Loucy (cell line): ENCODE measurements around the gene SIGLEC10.

Experiments used
- H2AFZ ChIP-seq: fragments of 200-600 bp; sonication (generic); 2 replicates; pipeline ENCODE4 v1.6.0; 2016; ENCODE audit warnings: antibody characterized with exemption, mild to moderate bottlenecking, low read length, moderate library complexity
- H3F3A ChIP-seq: fragments of 200-600 bp; 2 replicates; pipeline ENCODE4 v1.6.0; 2016; ENCODE audit warnings: antibody characterized with exemption, low read depth, mild to moderate bottlenecking
- H3K27me3 ChIP-seq: fragments of 200-600 bp; sonication (generic); 2 replicates; pipeline ENCODE4 v1.6.1; 2014; ENCODE audit warnings: low read length, mild to moderate bottlenecking; ENCODE audit not compliant: insufficient read depth, poor library complexity, severe bottlenecking
- H3K36me3 ChIP-seq: fragments of 200-600 bp; sonication (generic); 2 replicates; pipeline ENCODE4 v1.6.1; 2016; ENCODE audit warnings: low read length; ENCODE audit not compliant: insufficient read depth
- H3K4me1 ChIP-seq: fragments of 200-600 bp; sonication (generic); 2 replicates; pipeline ENCODE4 v1.5.1; 2014; ENCODE audit warnings: low read length, mild to moderate bottlenecking; ENCODE audit not compliant: insufficient read depth, poor library complexity, severe bottlenecking
- H3K4me2 ChIP-seq: fragments of 200-600 bp; sonication (generic); 2 replicates; pipeline ENCODE4 v1.6.0; 2014; ENCODE audit warnings: antibody characterized with exemption, low read length, low read depth, mild to moderate bottlenecking; ENCODE audit not compliant: poor library complexity, severe bottlenecking
- H3K4me3 ChIP-seq: fragments of 200-600 bp; sonication (generic); 2 replicates; pipeline ENCODE4 v1.5.1; 2014; ENCODE audit warnings: low read length, mild to moderate bottlenecking, mixed read lengths; ENCODE audit not compliant: poor library complexity, severe bottlenecking
- H3K79me2 ChIP-seq: fragments of 200-600 bp; sonication (generic); 2 replicates; pipeline ENCODE4 v1.6.1; 2014; ENCODE audit warnings: low read length; ENCODE audit not compliant: insufficient read depth
- H3K9ac ChIP-seq: fragments of 200-600 bp; sonication (generic); 2 replicates; pipeline ENCODE4 v1.6.0; 2014; ENCODE audit warnings: mild to moderate bottlenecking, low read depth, low read length, moderate library complexity; ENCODE audit not compliant: poor library complexity, severe bottlenecking
- H3K9me2 ChIP-seq: fragments of 200-600 bp; sonication (generic); replicated peaks from 2 replicates; pipeline ENCODE4 v1.6.1; 2016; ENCODE audit warnings: low read depth, low read length, mixed read lengths
- H3K9me3 ChIP-seq: fragments of 200-600 bp; sonication (generic); 2 replicates; pipeline ENCODE4 v1.6.1; 2014; ENCODE audit warnings: mild to moderate bottlenecking, antibody characterized with exemption, low read length, low read depth; ENCODE audit not compliant: insufficient read depth
- H4K20me1 ChIP-seq: fragments of 200-600 bp; sonication (generic); 2 replicates; pipeline ENCODE4 v1.6.0; 2014; ENCODE audit warnings: antibody characterized with exemption, low read length, mild to moderate bottlenecking; ENCODE audit not compliant: insufficient read depth, poor library complexity, severe bottlenecking
- EZH2phosphoT487 ChIP-seq: fragments of 200-600 bp; IDR thresholded peaks from 2 replicates; pipeline ENCODE4 v1.6.1; 2018; ENCODE audit warnings: antibody characterized with exemption, mild to moderate bottlenecking, moderate library complexity, borderline replicate concordance
- TF ChIP-seq, protein P1 (sequence below): fragments of 200-600 bp; sonication (generic); conservative IDR thresholded peaks from 2 replicates; pipeline ENCODE4 v1.5.1; 2014; ENCODE audit warnings: mild to moderate bottlenecking, antibody characterized with exemption, low read length

SIGLEC10 gene

DNA sequence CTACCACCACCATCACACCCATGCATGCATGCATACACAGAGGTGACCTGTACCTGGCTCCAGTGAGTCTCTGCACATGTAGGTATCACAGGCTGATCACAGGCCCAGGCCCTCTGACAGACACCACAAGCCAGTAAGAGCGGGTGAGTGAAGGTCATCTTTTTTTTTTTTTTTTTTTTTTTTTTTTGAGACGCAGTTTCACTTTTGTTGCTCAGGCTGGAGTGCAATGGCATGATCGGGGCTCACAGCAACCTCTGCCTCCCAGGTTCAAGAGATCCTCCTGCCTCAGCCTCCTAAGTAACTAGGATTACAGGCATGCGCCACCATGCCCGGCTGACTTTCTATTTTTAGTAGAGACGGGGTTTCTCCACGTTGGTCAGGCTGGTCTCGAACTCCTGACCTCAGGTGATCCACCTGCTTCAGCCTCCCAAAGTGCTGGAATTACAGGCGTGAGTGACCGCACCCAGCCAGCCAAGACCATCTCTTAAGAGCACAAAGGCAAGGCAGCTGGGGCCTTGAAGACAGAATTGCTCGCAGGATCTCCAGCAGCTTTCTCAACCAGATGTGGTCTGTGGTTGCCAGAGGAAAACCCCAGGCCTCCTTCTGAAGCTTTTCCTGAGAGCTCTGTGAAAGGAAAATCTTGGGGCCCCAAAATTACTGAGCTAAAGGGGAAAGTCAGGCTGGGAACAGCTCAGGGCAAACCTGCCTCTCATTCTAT lies 41.8 kb downstream of the SIGLEC10 start:
- H3K27me3 ChIP-seq, result no peaks in the 10 kb centered on the region
- H3K9me2 ChIP-seq, result no peaks in the 10 kb centered on the region
- H3K79me2 ChIP-seq, result peaks cover 15% of the 10 kb centered on the region
- peaks cover 56% of the 10 kb centered on the region for H3K4me1 ChIP-seq
- H4K20me1 ChIP-seq, result no peaks in the 10 kb centered on the region
- TF ChIP-seq, protein P1, sequence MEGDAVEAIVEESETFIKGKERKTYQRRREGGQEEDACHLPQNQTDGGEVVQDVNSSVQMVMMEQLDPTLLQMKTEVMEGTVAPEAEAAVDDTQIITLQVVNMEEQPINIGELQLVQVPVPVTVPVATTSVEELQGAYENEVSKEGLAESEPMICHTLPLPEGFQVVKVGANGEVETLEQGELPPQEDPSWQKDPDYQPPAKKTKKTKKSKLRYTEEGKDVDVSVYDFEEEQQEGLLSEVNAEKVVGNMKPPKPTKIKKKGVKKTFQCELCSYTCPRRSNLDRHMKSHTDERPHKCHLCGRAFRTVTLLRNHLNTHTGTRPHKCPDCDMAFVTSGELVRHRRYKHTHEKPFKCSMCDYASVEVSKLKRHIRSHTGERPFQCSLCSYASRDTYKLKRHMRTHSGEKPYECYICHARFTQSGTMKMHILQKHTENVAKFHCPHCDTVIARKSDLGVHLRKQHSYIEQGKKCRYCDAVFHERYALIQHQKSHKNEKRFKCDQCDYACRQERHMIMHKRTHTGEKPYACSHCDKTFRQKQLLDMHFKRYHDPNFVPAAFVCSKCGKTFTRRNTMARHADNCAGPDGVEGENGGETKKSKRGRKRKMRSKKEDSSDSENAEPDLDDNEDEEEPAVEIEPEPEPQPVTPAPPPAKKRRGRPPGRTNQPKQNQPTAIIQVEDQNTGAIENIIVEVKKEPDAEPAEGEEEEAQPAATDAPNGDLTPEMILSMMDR, result no peak
- no peak for TF ChIP-seq EZH2phosphoT487
- H3K4me2 ChIP-seq, result peak overlapping the region; percentile 48
- peaks cover 12% of the 10 kb centered on the region for H3F3A ChIP-seq
- no peak overlapping the region for H2AFZ ChIP-seq
- H3K9ac ChIP-seq, result peak overlapping the region; percentile 21
- peak overlapping the region; percentile 19 for H3K4me3 ChIP-seq
- H3K36me3 ChIP-seq, result no peaks in the 10 kb centered on the region
- H3K9me3 ChIP-seq, result no peaks in the 10 kb centered on the region

DNA sequence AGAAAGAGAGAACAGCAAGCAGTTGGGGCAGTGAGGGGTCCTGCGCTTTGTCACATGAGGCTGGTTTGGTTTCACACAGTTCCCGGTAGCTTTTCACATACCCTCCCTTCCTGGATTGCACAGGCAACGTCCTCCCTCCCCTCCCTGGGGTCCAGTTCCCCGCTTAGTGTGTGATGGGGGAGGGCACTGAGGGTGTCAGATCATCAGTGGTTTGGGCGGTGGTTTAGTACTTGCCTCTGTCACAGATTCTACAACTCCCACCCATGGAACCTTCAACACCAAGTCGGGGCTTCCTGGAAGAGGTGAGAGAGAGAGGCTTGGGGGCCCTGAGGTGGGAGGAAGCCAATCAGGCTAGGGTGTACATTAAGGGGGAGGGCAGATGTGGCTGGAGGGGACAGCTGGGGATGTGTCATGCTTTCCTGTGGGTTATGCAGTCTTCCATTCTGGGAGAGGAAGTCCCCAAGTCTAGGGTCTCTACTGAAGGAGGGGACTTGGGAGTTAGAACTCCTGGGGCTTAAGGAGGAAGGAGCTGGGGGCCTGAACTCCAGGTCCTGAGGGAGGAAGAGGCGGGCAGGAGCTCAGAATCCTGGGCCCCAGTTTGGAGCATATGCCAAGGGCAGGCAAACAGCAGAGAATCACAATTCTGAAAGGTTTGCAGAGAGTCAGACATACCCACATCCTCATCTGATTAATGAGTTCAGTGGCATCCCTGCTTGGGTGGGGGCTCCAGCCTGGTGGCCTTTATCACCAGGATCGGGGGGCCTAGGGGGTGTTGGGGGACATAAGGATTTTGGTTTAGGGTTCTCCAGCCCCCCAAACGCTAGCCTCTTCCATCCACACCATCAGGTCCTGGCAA lies 44.6 kb downstream of the SIGLEC10 start, which contains the start of gene NKG7:
NKG7 (minus strand) TSS at position 6 of the 856 bp plus-strand sequence. CDS start 119 bp downstream, outside the sequence.
- Histone ChIP-seq H3K27me3 (no peaks in the 10 kb centered on the region), H3K4me3 (peak within 1 kb of the TSS; percentile 78), H4K20me1 (no peaks in the 10 kb centered on the region), H3K36me3 (no peaks in the 10 kb centered on the region), H3K9me3 (no peaks in the 10 kb centered on the region), H3K4me1 (peaks cover 70% of the 10 kb centered on the region), H3K9me2 (no peaks in the 10 kb centered on the region), H2AFZ (no peak within 1 kb of the TSS), H3F3A (peaks cover 12% of the 10 kb centered on the region), H3K79me2 (peaks cover 39% of the 10 kb centered on the region), H3K9ac (peak within 1 kb of the TSS; percentile 96), H3K4me2 (peak within 1 kb of the TSS; percentile 97)
- no peak for TF ChIP-seq EZH2phosphoT487
- TF ChIP-seq, protein P1, result no peak

- H3K9ac ChIP-seq, result peak overlapping the region; percentile 96
- TF ChIP-seq EZH2phosphoT487, result no peak
- TF ChIP-seq, protein P1, result no peak
- no peaks in the 10 kb centered on the region for H3K9me3 ChIP-seq
- H3K79me2 ChIP-seq, result peaks cover 41% of the 10 kb centered on the region
- no peaks in the 10 kb centered on the region for H3K9me2 ChIP-seq
- H3K27me3 ChIP-seq, result no peaks in the 10 kb centered on the region
- H3F3A ChIP-seq, result peaks cover 12% of the 10 kb centered on the region
- H3K4me2 ChIP-seq, result peak overlapping the region; percentile 97
- peaks cover 70% of the 10 kb centered on the region for H3K4me1 ChIP-seq
- H3K4me3 ChIP-seq, result peak overlapping the region; percentile 78
- no peaks in the 10 kb centered on the region for H3K36me3 ChIP-seq
- H2AFZ ChIP-seq, result no peak overlapping the region
- no peaks in the 10 kb centered on the region for H4K20me1 ChIP-seq
Observed at GRCh38 chr19:51372021-51372648, 45.3 kb downstream of the SIGLEC10 start.
